HepG2 (cell line): ENCODE data around the gene BET1L. TPM values are rescaled to one million over a fixed set of nuclear protein-coding genes. Genes with fewer than 3 reads are reported as not detected.

Source experiments
- AFF4 ChIP-seq: sonication (generic); formaldehyde crosslinking; IDR thresholded peaks from 2 replicates; pipeline ENCODE4 v1.4.0; 2020; ENCODE audit warnings: missing genetic modification reagents
- FOXK2 ChIP-seq: fragments of 450-650 bp; IDR thresholded peaks from 2 replicates; pipeline ENCODE4 v1.6.1; 2016
- HCFC1 ChIP-seq: fragments of 150-350 bp; IDR thresholded peaks from 2 replicates; pipeline ENCODE4 v1.6.1; 2014; ENCODE audit warnings: low read depth, low read length
- HES4 ChIP-seq: sonication (generic); formaldehyde crosslinking; IDR thresholded peaks from 2 replicates; pipeline ENCODE4 v1.9.0; 2021; ENCODE audit warnings: mild to moderate bottlenecking, missing genetic modification reagents, borderline replicate concordance
- JUNB ChIP-seq: sonication (generic); formaldehyde crosslinking; IDR thresholded peaks from 2 replicates; pipeline ENCODE4 v1.8.0; 2022; ENCODE audit warnings: missing genetic modification reagents, mild to moderate bottlenecking, borderline replicate concordance
- MLXIP ChIP-seq: sonication (generic); formaldehyde crosslinking; IDR thresholded peaks from 2 replicates; pipeline ENCODE4 v1.9.0; 2021; ENCODE audit warnings: missing genetic modification reagents, borderline replicate concordance
- NFYC ChIP-seq: IDR thresholded peaks from 2 replicates; pipeline ENCODE4 v1.6.1; 2016; ENCODE audit warnings: missing genetic modification reagents, missing compliant biosample characterization
- RBM39 ChIP-seq: fragments of 200-400 bp; formaldehyde crosslinking; IDR thresholded peaks from one replicate; pipeline ENCODE4 v1.6.1; 2018; ENCODE audit warnings: antibody characterized with exemption, mild to moderate bottlenecking, low read depth, low read length; ENCODE audit not compliant: poor library complexity, severe bottlenecking
- SKI ChIP-seq: fragments of 450-650 bp; IDR thresholded peaks from one replicate; pipeline ENCODE4 v1.6.1; 2018; ENCODE audit warnings: mild to moderate bottlenecking; ENCODE audit not compliant: partially characterized antibody
- SMAD9 ChIP-seq: sonication (generic); formaldehyde crosslinking; IDR thresholded peaks from 2 replicates; pipeline ENCODE4 v1.5.1; 2020; ENCODE audit warnings: mild to moderate bottlenecking, missing genetic modification reagents
- SNAPC2 ChIP-seq: sonication (generic); formaldehyde crosslinking; IDR thresholded peaks from 2 replicates; pipeline ENCODE4 v1.8.1; 2022; ENCODE audit warnings: mild to moderate bottlenecking, missing genetic modification reagents
- ZBTB34 ChIP-seq: sonication (generic); formaldehyde crosslinking; IDR thresholded peaks from 2 replicates; pipeline ENCODE4 v1.8.0; 2022; ENCODE audit warnings: mild to moderate bottlenecking, missing genetic modification reagents
- ZFP36L2 ChIP-seq: sonication (generic); formaldehyde crosslinking; IDR thresholded peaks from 2 replicates; pipeline ENCODE4 v1.4.0; 2020; ENCODE audit warnings: missing genetic modification reagents
- ZNF432 ChIP-seq: sonication (generic); formaldehyde crosslinking; IDR thresholded peaks from 2 replicates; pipeline ENCODE4 v1.5.0; 2020; ENCODE audit warnings: missing genetic modification reagents, mild to moderate bottlenecking, borderline replicate concordance
- ZNF839 ChIP-seq: sonication (generic); formaldehyde crosslinking; IDR thresholded peaks from 2 replicates; pipeline ENCODE4 v1.4.0; 2020; ENCODE audit warnings: missing genetic modification reagents, mild to moderate bottlenecking, borderline replicate concordance
- polyA plus RNA-seq, 8 experiments: library from polyadenylated mRNA; depleted of rRNA in 3 of 8; stranded (reverse) in 7 of 8; unstranded in 1 of 8; fragments of >200 nt; fragmentation: Illumina TruSeq in 4 of 8; extraction: Trizol in 4 of 8; gene quantifications; 2 replicates each; pipeline versions ENCODE4 v1.2.1 to v1.2.3, GENCODE V29; 2011 to 2016; ENCODE audit warnings: low read depth in 4 of 8, missing spikeins in 1 of 8, mixed read lengths in 1 of 8; ENCODE audit not compliant: insufficient read depth in 1 of 8
- total RNA-seq, 5 experiments: library from RNA; depleted of rRNA; stranded (reverse); fragments of >200 nt; fragmentation: Illumina TruSeq; extraction: Trizol; gene quantifications; 2 replicates each; pipeline ENCODE4 v1.2.3, GENCODE V29; 2016; ENCODE audit warnings: low read depth in 1 of 5
- TF ChIP-seq, protein P1 (sequence below): sonication (generic); formaldehyde crosslinking; IDR thresholded peaks from 2 replicates; pipeline ENCODE4 v1.8.1; 2022; ENCODE audit warnings: mild to moderate bottlenecking, missing genetic modification reagents
- TF ChIP-seq, protein P2 (sequence below): sonication (generic); formaldehyde crosslinking; IDR thresholded peaks from 2 replicates; pipeline ENCODE4 v1.5.0; 2020; ENCODE audit warnings: missing genetic modification reagents

The BET1L gene
- total and polyA plus RNA-seq, 2 of the 13 experiments (the other 11 are each of a cell fraction or from before 2014, with no cell fraction given) = 26.2 to 59.6 TPM

DNA sequence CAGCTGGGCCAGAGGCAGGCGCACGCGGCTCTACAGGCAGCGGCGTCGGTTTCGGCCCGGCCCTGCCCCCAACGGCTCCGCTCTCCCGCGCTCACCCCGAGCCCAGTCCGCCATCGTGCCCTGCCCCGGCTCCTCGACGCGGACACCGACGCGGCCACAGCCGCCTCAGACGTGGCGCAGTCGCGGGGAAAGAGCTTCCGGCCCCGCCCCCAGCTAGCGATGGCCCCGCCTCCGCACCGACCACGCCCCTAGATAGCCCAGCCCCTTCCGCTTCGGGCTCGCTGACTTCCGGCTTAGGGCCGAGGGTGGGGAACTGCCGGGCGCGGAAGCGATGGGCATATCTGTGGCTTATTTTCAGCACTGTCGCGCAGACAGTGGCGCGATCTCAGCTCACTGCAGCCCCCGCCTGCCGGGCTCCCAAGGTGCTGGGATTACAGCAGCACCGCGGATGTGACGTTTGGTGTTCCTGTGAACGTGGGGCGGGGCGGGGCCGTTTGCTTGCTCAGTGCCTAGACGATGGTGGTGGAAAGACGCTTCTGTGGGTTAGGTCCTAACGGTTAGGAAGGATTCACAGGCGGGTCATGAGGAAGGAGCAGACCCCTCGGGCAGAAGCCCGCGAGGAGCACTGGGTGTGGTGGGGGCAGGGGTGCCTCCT is at the start of gene BET1L, which contains the start of gene RIC8A (continued):
- TF ChIP-seq, protein P1, sequence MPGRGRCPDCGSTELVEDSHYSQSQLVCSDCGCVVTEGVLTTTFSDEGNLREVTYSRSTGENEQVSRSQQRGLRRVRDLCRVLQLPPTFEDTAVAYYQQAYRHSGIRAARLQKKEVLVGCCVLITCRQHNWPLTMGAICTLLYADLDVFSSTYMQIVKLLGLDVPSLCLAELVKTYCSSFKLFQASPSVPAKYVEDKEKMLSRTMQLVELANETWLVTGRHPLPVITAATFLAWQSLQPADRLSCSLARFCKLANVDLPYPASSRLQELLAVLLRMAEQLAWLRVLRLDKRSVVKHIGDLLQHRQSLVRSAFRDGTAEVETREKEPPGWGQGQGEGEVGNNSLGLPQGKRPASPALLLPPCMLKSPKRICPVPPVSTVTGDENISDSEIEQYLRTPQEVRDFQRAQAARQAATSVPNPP (CRISPR knock-in tag) = no peak
- TF ChIP-seq HCFC1 = peak; percentile 32; the same call in 1 of the 2 replicates
- TF ChIP-seq RBM39 = peak; percentile 36
- peak; percentile 45 for TF ChIP-seq SKI
- peak; percentile 74; the same call in 1 of the 2 replicates for TF ChIP-seq HES4 (CRISPR knock-in tag)
- TF ChIP-seq AFF4 (CRISPR knock-in tag) = 0 out of 2 replicates have a peak, but pooled peaks have one; percentile 44
- TF ChIP-seq ZBTB34 (CRISPR knock-in tag) = no peak
- 0 out of 2 replicates have a peak, but pooled peaks have one; percentile 54 for TF ChIP-seq MLXIP (CRISPR knock-in tag)
- TF ChIP-seq FOXK2 = peak; percentile 51; the same call in 1 of the 2 replicates
- TF ChIP-seq ZNF432 (CRISPR knock-in tag) = no peak
- no peak for TF ChIP-seq JUNB (CRISPR knock-in tag)
- no peak for TF ChIP-seq ZFP36L2
- TF ChIP-seq SMAD9 = 0 out of 2 replicates have a peak, but pooled peaks have one; percentile 4
- TF ChIP-seq ZNF839 (CRISPR knock-in tag) = no peak
- peak; percentile 86; the same call in 1 of the 2 replicates for TF ChIP-seq SNAPC2 (CRISPR knock-in tag)
- TF ChIP-seq NFYC (CRISPR knock-in tag) = no peak
- TF ChIP-seq, protein P2, sequence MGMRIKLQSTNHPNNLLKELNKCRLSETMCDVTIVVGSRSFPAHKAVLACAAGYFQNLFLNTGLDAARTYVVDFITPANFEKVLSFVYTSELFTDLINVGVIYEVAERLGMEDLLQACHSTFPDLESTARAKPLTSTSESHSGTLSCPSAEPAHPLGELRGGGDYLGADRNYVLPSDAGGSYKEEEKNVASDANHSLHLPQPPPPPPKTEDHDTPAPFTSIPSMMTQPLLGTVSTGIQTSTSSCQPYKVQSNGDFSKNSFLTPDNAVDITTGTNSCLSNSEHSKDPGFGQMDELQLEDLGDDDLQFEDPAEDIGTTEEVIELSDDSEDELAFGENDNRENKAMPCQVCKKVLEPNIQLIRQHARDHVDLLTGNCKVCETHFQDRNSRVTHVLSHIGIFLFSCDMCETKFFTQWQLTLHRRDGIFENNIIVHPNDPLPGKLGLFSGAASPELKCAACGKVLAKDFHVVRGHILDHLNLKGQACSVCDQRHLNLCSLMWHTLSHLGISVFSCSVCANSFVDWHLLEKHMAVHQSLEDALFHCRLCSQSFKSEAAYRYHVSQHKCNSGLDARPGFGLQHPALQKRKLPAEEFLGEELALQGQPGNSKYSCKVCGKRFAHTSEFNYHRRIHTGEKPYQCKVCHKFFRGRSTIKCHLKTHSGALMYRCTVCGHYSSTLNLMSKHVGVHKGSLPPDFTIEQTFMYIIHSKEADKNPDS (CRISPR knock-in tag) = peak; percentile 43; the same call in 1 of the 2 replicates
